GM12872 (cell line): ENCODE measurements around the gene FLOT1.

Source experiments
- CTCF ChIP-seq: IDR thresholded peaks from 3 replicates; pipeline ENCODE4 v1.5.1; 2011; ENCODE audit warnings: low read depth, mild to moderate bottlenecking, low read length, moderate library complexity; ENCODE audit not compliant: insufficient read depth

FLOT1 gene

GRCh38 chr6:30780642-30780920 is 38.1 kb upstream of the FLOT1 start:
- no peak for TF ChIP-seq CTCF

- no peak for TF ChIP-seq CTCF
These were observed 37.6 kb upstream of the FLOT1 start for GRCh38 chr6:30779850-30780641.

- no peak for TF ChIP-seq CTCF
These were observed 35.6 kb upstream of the FLOT1 start for GRCh38 chr6:30778001-30778635.

- TF ChIP-seq CTCF = no peak
These were observed 34.6 kb upstream of the FLOT1 start for GRCh38 chr6:30777155-30777485.

GRCh38 chr6:30776390-30777154 is 34.1 kb upstream of the FLOT1 start:
- no peak for TF ChIP-seq CTCF

- TF ChIP-seq CTCF = no peak
These were observed 32.6 kb upstream of the FLOT1 start for GRCh38 chr6:30775104-30775503.

- TF ChIP-seq CTCF = no peak
These were observed 32.2 kb upstream of the FLOT1 start for GRCh38 chr6:30774701-30775100.
